ENCODE results near the gene PIK3C2G.

DNA sequence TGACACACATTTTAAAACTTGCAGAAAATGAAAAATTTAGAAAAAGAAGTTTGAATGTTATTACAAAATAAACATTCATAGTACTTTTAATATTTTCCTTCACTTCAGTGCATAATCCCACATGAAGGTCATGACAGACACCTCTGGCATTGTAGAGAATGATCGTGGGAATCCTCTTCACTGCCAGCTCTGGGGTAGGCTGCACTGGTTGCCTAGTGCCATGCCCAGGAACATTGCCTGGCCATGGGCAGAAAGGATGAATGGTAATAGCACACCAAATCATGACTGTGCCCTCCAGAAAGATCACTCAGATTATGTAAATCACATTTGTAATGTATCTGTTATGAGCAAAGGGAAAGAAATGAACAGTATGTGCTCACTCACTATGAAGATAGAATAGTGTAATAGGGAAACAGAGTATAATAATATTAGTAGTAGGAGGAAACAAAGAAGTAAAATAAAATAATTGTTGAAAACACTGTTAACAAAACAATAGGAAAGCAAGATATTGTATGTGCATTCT lies 314.8 kb downstream of the PIK3C2G start:
- no peak for TF ChIP-seq PAX5 (IDR thresholded peaks at IDR 0.05; ENCODE audit: insufficient read depth, low read length, severe bottlenecking)
- TF ChIP-seq POLR2A (IDR thresholded peaks at IDR 0.05; ENCODE audit: low read depth, low read length) = no peak
- no peak for TF ChIP-seq POLR2AphosphoS5 (IDR thresholded peaks at IDR 0.05; ENCODE audit: low read depth, low read length)

Data from GM12891 (cell line).